Neural cell (in vitro differentiated cells): ENCODE data around the gene TRIM58.

Experiments
- CTCF ChIP-seq: fragments of 450-650 bp; IDR thresholded peaks from 2 replicates; pipeline ENCODE4 v1.5.1; 2014; ENCODE audit warnings: antibody characterized with exemption, mild to moderate bottlenecking, moderate library complexity; ENCODE audit not compliant: poor library complexity, severe bottlenecking
- EZH2 ChIP-seq: fragments of 200-600, 300-800 bp; shearing (Covaris generic), sonication (generic); IDR thresholded peaks from 2 replicates; pipeline ENCODE4 v1.6.1; 2014; ENCODE audit warnings: antibody characterized with exemption, low read length, borderline replicate concordance, mild to moderate bottlenecking; ENCODE audit not compliant: insufficient read depth, poor library complexity, severe bottlenecking
- POLR2AphosphoS5 ChIP-seq: IDR thresholded peaks from 2 replicates; pipeline ENCODE4 v1.6.1; 2012
- RAD21 ChIP-seq: fragments of 450-650 bp; conservative IDR thresholded peaks from 2 replicates; pipeline ENCODE4 v1.6.1; 2014; ENCODE audit warnings: antibody characterized with exemption, mild to moderate bottlenecking, moderate library complexity
- REST ChIP-seq: IDR thresholded peaks from 2 replicates; pipeline ENCODE4 v1.6.1; 2012; ENCODE audit warnings: borderline replicate concordance
- TAF1 ChIP-seq: IDR thresholded peaks from 2 replicates; pipeline ENCODE4 v1.6.1; 2012; ENCODE audit warnings: low read depth

GRCh38 chr1:247905910-247906503, 49.0 kb downstream of the TRIM58 start:
- TF ChIP-seq TAF1 = no peak
- TF ChIP-seq EZH2 = no peak
- TF ChIP-seq CTCF = no peak
- no peak for TF ChIP-seq RAD21
- no peak for TF ChIP-seq POLR2AphosphoS5
- TF ChIP-seq REST = no peak
